Measurements from ENCODE around the gene ACSL6.

ACSL6 gene

DNA sequence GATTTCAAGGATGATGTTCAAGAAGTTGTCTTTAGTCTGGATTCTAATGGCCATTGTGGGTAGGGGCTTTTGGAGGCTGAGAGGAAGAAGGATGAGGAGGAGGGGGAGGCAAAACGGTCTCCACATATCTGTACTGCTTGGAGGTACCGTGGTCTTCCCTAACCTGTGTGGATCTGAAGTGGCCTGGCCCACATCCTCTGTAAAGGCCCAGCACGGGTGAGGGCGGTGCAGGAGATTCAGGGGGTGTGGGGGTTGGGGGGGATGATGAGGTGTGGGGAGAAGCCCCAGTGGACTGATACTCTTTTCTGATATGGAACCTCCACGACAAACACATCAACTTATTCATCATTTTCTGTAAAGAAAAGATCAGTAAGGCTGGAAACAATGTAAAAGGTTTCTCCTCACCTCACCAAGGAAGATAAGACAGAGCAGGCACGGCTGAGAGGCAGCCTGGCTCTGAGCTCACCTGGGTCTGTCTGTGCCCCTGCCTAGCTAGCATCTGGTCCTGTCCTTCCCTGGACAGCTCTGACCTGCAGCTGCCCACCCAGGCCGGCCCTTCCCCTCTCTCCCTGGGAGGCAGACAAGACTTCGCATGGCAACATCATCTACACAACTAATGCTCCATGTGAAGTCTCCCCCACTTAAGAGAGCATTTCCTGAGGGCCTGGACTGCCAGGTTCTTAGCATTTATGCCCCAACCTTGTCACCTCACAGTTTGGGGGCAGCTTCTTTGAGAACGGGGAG, 43.4 kb upstream of the ACSL6 start:
- H3K4me3 ChIP-seq (ENCODE audit: low read length) = no peak overlapping the region
- no peak overlapping the region for H3K27ac ChIP-seq (ENCODE audit: low read length)
- no peaks in the 10 kb centered on the region for H3K4me1 ChIP-seq (ENCODE audit: control insufficient read depth, low read depth, low read length)
- no peak overlapping the region for H3K9ac ChIP-seq (ENCODE audit: low read length)
- H3K9me3 ChIP-seq (ENCODE audit: control insufficient read depth, low read depth, low read length) = no peaks in the 10 kb centered on the region
- H3K36me3 ChIP-seq (ENCODE audit: control insufficient read depth, low read depth, low read length) = no peaks in the 10 kb centered on the region
- H3K27me3 ChIP-seq (ENCODE audit: control insufficient read depth, insufficient read depth, low read length) = no peaks in the 10 kb centered on the region

DNA sequence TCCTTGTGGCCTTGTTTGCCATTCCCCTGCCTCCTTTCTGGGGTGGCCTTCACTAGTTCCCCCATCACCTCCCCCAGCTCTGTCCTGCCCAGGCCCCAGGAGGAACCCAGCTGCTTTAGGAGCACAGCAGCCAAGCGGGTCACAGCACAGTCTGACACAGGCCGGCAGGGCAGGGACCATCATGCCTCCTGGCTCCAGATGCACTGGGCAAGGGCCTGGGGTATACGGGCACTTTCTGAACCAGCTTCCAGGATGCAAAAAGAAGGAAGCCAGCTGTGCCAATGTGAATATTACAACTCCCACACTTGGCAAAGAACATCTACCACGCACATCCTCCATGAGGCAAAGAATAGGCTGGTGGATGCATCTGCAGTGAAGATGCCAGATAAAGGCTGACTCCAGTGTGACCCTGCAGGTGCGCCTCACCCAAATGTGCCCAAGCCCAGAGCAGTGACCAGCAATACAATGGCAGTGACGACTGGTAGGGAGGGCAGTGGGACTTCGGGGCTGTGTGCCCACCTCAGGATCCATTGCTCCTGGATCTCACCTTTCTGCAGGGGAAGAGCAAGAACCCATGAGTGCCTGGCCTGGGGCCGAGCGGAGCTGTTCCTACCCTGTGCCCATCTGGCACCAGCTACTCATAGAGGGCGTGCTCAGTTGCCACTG, 42.7 kb upstream of the ACSL6 start:
- no peak overlapping the region for H3K9ac ChIP-seq (ENCODE audit: low read length)
- H3K36me3 ChIP-seq (ENCODE audit: control insufficient read depth, low read depth, low read length) = no peaks in the 10 kb centered on the region
- H3K9me3 ChIP-seq (ENCODE audit: control insufficient read depth, low read depth, low read length) = no peaks in the 10 kb centered on the region
- no peaks in the 10 kb centered on the region for H3K27me3 ChIP-seq (ENCODE audit: control insufficient read depth, insufficient read depth, low read length)
- no peak overlapping the region for H3K27ac ChIP-seq (ENCODE audit: low read length)
- no peaks in the 10 kb centered on the region for H3K4me1 ChIP-seq (ENCODE audit: control insufficient read depth, low read depth, low read length)
- H3K4me3 ChIP-seq (ENCODE audit: low read length) = no peak overlapping the region

DNA sequence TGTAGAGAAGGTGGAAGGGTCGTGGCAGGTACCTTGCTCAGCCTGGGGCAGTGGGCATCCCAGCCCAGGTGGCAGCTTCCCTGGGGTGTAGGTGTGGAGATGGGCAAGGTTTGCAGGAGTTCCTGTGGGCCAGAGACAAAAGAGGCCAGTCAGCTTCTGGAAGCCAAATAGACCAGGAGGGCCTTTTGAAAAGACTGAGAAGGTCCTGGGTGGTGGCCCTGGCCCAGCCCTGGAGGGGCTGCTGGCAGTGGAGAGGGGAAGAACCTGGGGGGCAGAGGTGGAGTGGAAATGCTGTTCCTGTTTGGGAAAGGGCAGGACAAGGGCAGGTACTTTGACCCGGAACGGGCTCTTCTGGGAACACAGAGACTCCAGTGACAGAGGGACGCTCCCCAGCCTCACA, 42.0 kb upstream of the ACSL6 start:
- no peaks in the 10 kb centered on the region for H3K36me3 ChIP-seq (ENCODE audit: control insufficient read depth, low read depth, low read length)
- no peaks in the 10 kb centered on the region for H3K27me3 ChIP-seq (ENCODE audit: control insufficient read depth, insufficient read depth, low read length)
- H3K9ac ChIP-seq (ENCODE audit: low read length) = no peak overlapping the region
- H3K9me3 ChIP-seq (ENCODE audit: control insufficient read depth, low read depth, low read length) = no peaks in the 10 kb centered on the region
- no peaks in the 10 kb centered on the region for H3K4me1 ChIP-seq (ENCODE audit: control insufficient read depth, low read depth, low read length)
- no peak overlapping the region for H3K4me3 ChIP-seq (ENCODE audit: low read length)
- H3K27ac ChIP-seq (ENCODE audit: low read length) = no peak overlapping the region

DNA sequence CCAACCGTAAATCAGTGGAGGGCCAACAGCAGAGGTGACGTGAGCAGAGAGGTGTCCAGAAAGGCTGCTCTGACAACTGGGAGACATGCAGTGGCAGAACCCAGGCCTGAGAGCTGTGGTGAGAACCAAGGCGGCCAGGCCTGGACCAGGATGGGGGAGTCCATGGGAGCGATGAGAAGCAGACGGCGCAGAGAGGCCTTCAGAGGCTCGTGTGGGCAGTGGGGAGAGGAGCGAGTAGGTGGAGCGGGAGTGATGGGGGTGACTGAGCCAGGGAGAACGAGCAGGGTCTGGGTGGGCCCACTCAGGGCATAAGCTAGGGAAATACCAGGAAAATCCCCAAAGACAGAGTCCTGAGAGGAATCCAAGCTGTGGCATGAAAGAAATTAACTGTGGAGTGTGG, 41.1 kb upstream of the ACSL6 start:
- H3K9ac ChIP-seq (ENCODE audit: low read length) = no peak overlapping the region
- H3K36me3 ChIP-seq (ENCODE audit: control insufficient read depth, low read depth, low read length) = no peaks in the 10 kb centered on the region
- no peak overlapping the region for H3K27ac ChIP-seq (ENCODE audit: low read length)
- no peak overlapping the region for H3K4me3 ChIP-seq (ENCODE audit: low read length)
- H3K9me3 ChIP-seq (ENCODE audit: control insufficient read depth, low read depth, low read length) = no peaks in the 10 kb centered on the region
- no peaks in the 10 kb centered on the region for H3K4me1 ChIP-seq (ENCODE audit: control insufficient read depth, low read depth, low read length)
- no peaks in the 10 kb centered on the region for H3K27me3 ChIP-seq (ENCODE audit: control insufficient read depth, insufficient read depth, low read length)

DNA sequence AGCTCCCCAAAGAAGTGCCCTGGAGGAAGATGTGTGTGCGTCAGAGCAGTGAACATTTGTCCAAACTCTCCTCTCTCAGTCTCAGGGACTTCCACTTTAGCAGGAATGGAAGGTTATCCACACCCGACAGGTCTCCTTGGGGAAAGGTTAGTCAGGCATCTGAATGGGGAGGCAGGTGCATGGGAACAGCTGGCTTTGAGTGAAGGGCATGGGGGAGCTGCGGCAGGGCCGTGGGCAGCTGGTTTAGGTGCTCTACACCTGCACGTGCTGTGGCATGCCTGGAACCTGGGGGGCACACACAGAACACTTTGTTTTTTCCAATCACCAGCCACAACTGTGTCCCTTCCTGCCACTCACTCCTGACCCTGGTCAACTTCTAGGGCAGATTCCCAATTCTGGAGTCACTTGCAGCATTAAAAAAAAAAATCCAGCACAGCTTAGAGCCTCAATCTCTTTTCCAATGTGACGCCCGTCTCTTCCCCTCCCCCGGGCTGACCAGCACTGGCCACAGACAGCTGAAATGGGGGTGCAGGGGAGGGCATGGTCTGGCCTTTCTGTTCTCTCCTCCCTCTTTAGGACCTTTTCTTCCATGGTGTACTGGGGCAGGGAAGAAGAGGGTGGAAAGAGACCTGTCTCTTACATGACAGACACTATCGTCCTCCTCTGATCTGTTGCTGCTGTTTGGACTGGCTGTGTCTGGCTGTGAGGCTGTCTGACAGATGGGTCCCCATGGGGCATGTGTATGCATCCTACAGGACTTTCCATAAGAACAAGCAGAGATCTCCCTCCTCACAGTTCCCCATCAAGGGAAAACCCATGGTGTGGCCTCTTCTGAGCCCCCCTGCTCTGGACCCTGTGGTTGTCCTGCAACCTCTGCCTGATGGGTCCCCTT, 39.4 kb upstream of the ACSL6 start:
- Histone ChIP-seq H3K36me3 (ENCODE audit: control insufficient read depth, low read depth, low read length) (no peaks in the 10 kb centered on the region), H3K4me1 (ENCODE audit: control insufficient read depth, low read depth, low read length) (peaks cover 4% of the 10 kb centered on the region), H3K9ac (ENCODE audit: low read length) (no peak overlapping the region), H3K9me3 (ENCODE audit: control insufficient read depth, low read depth, low read length) (no peaks in the 10 kb centered on the region), H3K4me3 (ENCODE audit: low read length) (no peak overlapping the region), H3K27me3 (ENCODE audit: control insufficient read depth, insufficient read depth, low read length) (no peaks in the 10 kb centered on the region), H3K27ac (ENCODE audit: low read length) (no peak overlapping the region)

DNA sequence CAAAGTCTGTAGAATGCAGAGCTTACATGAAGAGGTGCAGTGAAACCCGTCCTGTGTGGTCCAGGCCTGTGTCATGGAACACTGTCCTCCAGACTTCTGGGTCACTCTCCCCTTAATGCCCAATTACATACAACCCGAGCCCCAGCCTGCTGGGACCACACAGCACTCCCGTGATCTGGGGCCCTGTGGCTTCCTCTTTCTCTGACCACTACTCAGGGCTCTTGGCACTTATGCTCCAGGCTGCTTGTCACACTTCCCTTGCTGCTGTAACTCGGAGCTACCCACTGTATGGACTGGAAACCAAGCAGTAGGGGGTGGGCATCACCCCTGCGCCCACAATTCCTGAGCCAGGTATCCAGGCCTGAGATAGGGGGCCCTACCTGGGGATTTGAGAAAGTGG, 38.7 kb upstream of the ACSL6 start:
- Histone ChIP-seq H3K9me3 (ENCODE audit: control insufficient read depth, low read depth, low read length) (no peaks in the 10 kb centered on the region), H3K27ac (ENCODE audit: low read length) (no peak overlapping the region), H3K36me3 (ENCODE audit: control insufficient read depth, low read depth, low read length) (no peaks in the 10 kb centered on the region), H3K27me3 (ENCODE audit: control insufficient read depth, insufficient read depth, low read length) (no peaks in the 10 kb centered on the region), H3K9ac (ENCODE audit: low read length) (no peak overlapping the region), H3K4me3 (ENCODE audit: low read length) (no peak overlapping the region), H3K4me1 (ENCODE audit: control insufficient read depth, low read depth, low read length) (peaks cover 4% of the 10 kb centered on the region)

DNA sequence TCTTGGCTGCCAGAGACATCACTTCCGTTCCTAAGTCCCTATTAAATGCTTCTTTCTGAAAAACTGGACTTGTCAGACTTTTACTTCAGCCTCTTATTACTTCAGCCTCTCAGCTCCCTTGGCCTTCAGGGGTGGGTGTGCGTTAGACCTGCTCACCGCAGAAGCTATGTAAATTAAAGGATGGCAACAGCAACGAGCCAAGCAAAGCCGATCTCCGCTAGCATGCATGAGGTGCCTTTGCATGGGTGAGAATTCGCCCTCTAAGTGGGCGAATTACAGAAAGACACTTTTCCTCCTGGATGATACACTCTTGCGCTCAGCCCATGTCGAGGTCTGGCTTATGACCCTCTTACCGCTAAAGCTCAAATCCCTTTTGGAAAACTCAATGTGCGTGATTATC, 38.1 kb upstream of the ACSL6 start:
- Histone ChIP-seq H3K4me3 (ENCODE audit: low read length) (no peak overlapping the region), H3K27ac (ENCODE audit: low read length) (no peak overlapping the region), H3K9ac (ENCODE audit: low read length) (no peak overlapping the region), H3K9me3 (ENCODE audit: control insufficient read depth, low read depth, low read length) (no peaks in the 10 kb centered on the region), H3K27me3 (ENCODE audit: control insufficient read depth, insufficient read depth, low read length) (no peaks in the 10 kb centered on the region), H3K4me1 (ENCODE audit: control insufficient read depth, low read depth, low read length) (peaks cover 4% of the 10 kb centered on the region), H3K36me3 (ENCODE audit: control insufficient read depth, low read depth, low read length) (no peaks in the 10 kb centered on the region)

DNA sequence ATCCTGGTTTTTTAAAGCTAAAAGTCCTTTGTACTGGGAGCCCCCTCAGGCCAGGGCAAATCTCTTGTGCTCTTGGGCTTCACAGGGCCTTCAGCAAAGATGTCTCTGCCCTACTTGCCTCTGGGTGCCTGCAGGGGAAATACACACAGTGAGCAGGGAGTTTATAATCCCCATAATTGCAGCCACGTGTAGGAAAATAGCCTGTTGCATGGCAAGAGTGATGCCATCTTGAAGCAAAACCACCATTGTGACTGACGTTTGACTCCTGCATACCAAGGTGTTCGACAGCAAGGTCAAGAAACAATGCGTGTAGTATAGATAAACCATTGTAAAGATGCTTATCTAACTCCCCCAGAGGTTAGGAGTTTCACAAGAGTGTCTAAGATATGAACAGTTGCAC, 37.6 kb upstream of the ACSL6 start:
- H3K36me3 ChIP-seq (ENCODE audit: control insufficient read depth, low read depth, low read length) = no peaks in the 10 kb centered on the region
- H3K9me3 ChIP-seq (ENCODE audit: control insufficient read depth, low read depth, low read length) = no peaks in the 10 kb centered on the region
- peaks cover 4% of the 10 kb centered on the region for H3K4me1 ChIP-seq (ENCODE audit: control insufficient read depth, low read depth, low read length)
- no peaks in the 10 kb centered on the region for H3K27me3 ChIP-seq (ENCODE audit: control insufficient read depth, insufficient read depth, low read length)
- H3K27ac ChIP-seq (ENCODE audit: low read length) = no peak overlapping the region
- no peak overlapping the region for H3K9ac ChIP-seq (ENCODE audit: low read length)
- H3K4me3 ChIP-seq (ENCODE audit: low read length) = no peak overlapping the region

DNA sequence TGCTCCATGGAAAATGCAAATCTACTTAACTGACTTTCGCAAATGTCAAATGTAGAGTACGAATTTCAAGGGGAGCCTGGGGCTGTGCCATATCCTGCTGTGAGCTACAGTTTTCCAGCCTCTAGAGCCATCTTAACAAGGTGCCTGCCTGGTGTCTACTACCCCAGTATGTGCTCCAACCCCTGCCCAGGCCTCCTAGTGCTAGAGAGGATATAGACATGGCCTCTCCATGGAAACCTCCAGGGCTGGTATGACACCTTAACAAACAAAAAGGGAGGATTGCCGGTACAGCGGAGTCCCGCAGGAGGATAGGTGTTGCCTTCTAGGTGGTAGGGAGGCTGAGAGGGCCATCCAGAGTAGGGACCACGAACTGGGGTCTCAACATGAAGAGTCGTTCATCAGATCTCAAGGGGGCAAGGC, 35.4 kb upstream of the ACSL6 start:
- no peaks in the 10 kb centered on the region for H3K36me3 ChIP-seq (ENCODE audit: control insufficient read depth, low read depth, low read length)
- no peaks in the 10 kb centered on the region for H3K9me3 ChIP-seq (ENCODE audit: control insufficient read depth, low read depth, low read length)
- H3K9ac ChIP-seq (ENCODE audit: low read length) = no peak overlapping the region
- no peak overlapping the region for H3K4me3 ChIP-seq (ENCODE audit: low read length)
- no peaks in the 10 kb centered on the region for H3K27me3 ChIP-seq (ENCODE audit: control insufficient read depth, insufficient read depth, low read length)
- peaks cover 4% of the 10 kb centered on the region for H3K4me1 ChIP-seq (ENCODE audit: control insufficient read depth, low read depth, low read length)
- H3K27ac ChIP-seq (ENCODE audit: low read length) = no peak overlapping the region

DNA sequence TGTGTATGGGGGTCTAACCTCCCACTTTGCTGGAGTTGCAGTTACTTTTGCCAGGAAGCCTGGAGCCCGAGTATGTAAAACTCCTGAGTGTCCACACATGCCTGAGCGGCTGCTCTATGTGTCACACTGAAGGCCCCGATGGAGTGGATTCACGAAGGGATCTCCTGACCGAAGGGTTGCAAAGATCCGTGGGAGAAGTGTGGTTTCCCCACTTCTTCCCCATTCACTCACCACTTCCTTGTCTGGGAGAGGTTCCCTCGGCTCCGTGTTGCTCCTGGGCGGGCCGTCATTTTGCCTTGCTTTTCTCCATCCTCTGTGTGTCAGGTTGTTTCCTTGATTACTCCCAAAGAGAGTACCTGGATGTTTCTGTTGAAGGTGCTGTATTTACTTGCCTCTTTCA, 32.7 kb upstream of the ACSL6 start:
- Histone ChIP-seq H3K9ac (ENCODE audit: low read length) (no peak overlapping the region), H3K27me3 (ENCODE audit: control insufficient read depth, insufficient read depth, low read length) (no peaks in the 10 kb centered on the region), H3K36me3 (ENCODE audit: control insufficient read depth, low read depth, low read length) (no peaks in the 10 kb centered on the region), H3K4me1 (ENCODE audit: control insufficient read depth, low read depth, low read length) (peaks cover 4% of the 10 kb centered on the region), H3K27ac (ENCODE audit: low read length) (no peak overlapping the region), H3K9me3 (ENCODE audit: control insufficient read depth, low read depth, low read length) (no peaks in the 10 kb centered on the region), H3K4me3 (ENCODE audit: low read length) (no peak overlapping the region)

DNA sequence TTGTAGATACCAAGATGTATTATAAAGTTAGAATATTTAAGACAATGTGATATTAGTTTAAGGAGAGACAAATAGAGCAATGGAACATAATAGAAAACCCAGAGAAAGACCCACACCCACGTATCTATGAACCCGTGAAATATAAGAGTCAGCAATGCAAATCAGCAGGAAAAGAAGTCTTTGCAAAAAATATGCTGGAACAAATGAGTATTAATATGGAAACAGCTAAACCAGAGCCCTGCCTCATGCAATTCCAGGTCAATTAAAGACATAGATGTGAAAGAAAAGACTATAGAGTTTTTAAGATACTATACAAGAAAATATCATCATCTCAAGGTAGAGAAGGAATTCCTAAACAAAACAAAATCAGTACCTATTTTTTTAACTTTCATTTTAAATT, 25.9 kb upstream of the ACSL6 start:
- H3K4me1 ChIP-seq (ENCODE audit: control insufficient read depth, low read depth, low read length) = no peaks in the 10 kb centered on the region
- no peak overlapping the region for H3K4me3 ChIP-seq (ENCODE audit: low read length)
- H3K27me3 ChIP-seq (ENCODE audit: control insufficient read depth, insufficient read depth, low read length) = no peaks in the 10 kb centered on the region
- H3K27ac ChIP-seq (ENCODE audit: low read length) = no peak overlapping the region
- H3K9me3 ChIP-seq (ENCODE audit: control insufficient read depth, low read depth, low read length) = no peaks in the 10 kb centered on the region
- no peak overlapping the region for H3K9ac ChIP-seq (ENCODE audit: low read length)
- H3K36me3 ChIP-seq (ENCODE audit: control insufficient read depth, low read depth, low read length) = no peaks in the 10 kb centered on the region
